Cardiac muscle cell (in vitro differentiated cells and primary cell): Measurements from ENCODE around the gene ARMC9. TPM values are rescaled to one million over a fixed set of nuclear protein-coding genes. Genes with fewer than 3 reads are reported as not detected.

ENCODE experiments used
- DNase-seq, 2 donors: peaks; one replicate each; pipeline versions ENCODE4 v3.0.0 to v3.0.0-alpha.2; 2010 to 2017; ENCODE audit warnings: low read depth in 1 of 2, low spot score in 1 of 2
- H3K27ac ChIP-seq: fragments of 200-600 bp; sonication (generic); 2 replicates; pipeline ENCODE4 v1.5.1; 2016
- H3K27me3 ChIP-seq: fragments of 200-600 bp; sonication (generic); 2 replicates; pipeline ENCODE4 v1.6.0; 2016; ENCODE audit warnings: control low read depth
- H3K36me3 ChIP-seq: fragments of 200-600 bp; sonication (generic); 2 replicates; pipeline ENCODE4 v1.5.1; 2016; ENCODE audit warnings: control low read depth
- H3K4me1 ChIP-seq: fragments of 200-600 bp; sonication (generic); 2 replicates; pipeline ENCODE4 v1.8.1; 2017; ENCODE audit warnings: low read depth, mild to moderate bottlenecking, mixed run types
- H3K4me3 ChIP-seq: fragments of 200-600 bp; sonication (generic); 2 replicates; pipeline ENCODE4 v1.5.1; 2016; ENCODE audit warnings: mild to moderate bottlenecking
- H3K9me3 ChIP-seq: fragments of 200-600 bp; sonication (generic); 2 replicates; pipeline ENCODE4 v1.5.1; 2017; ENCODE audit warnings: low read depth, mild to moderate bottlenecking, control low read depth
- CTCF ChIP-seq: IDR thresholded peaks from 2 replicates; pipeline ENCODE4 v1.5.1; 2012; ENCODE audit warnings: low read depth, mild to moderate bottlenecking, low read length
- polyA plus RNA-seq: library from polyadenylated mRNA; unstranded; fragments of >200 nt; fragmentation: Nextera tagmentation; extraction: Ambion mirVana; gene quantifications from 2 replicates; pipeline ENCODE4 v1.2.1, GENCODE V29; 2016
- total RNA-seq: library from RNA; depleted of rRNA; stranded (reverse); fragments of >200 nt; gene quantifications from 2 replicates; pipeline ENCODE4 v1.2.3, GENCODE V29; 2016

ARMC9 gene
- total and polyA plus RNA-seq, 2 experiments from 2014 or later, result 27.4 to 30.0 TPM

- no peak for DNase-seq
- H3K27ac ChIP-seq, result no peak overlapping the region
- no peak for TF ChIP-seq CTCF
- peaks cover 16% of the 10 kb centered on the region for H3K36me3 ChIP-seq
- H3K4me1 ChIP-seq, result no peaks in the 10 kb centered on the region
- H3K9me3 ChIP-seq, result no peaks in the 10 kb centered on the region
- H3K4me3 ChIP-seq, result no peak overlapping the region
- no peaks in the 10 kb centered on the region for H3K27me3 ChIP-seq
Observed at GRCh38 chr2:231213931-231214642, 15.7 kb downstream of the ARMC9 start.

GRCh38 chr2:231218366-231218765 is 19.9 kb downstream of the ARMC9 start:
- Histone ChIP-seq H3K9me3 (no peaks in the 10 kb centered on the region), H3K27me3 (no peaks in the 10 kb centered on the region), H3K27ac (no peak overlapping the region), H3K4me3 (no peak overlapping the region), H3K36me3 (peaks cover 23% of the 10 kb centered on the region), H3K4me1 (no peaks in the 10 kb centered on the region)
- no peak for TF ChIP-seq CTCF
- DNase-seq, result no peak

GRCh38 chr2:231219289-231219688 is 20.9 kb downstream of the ARMC9 start:
- no peaks in the 10 kb centered on the region for H3K9me3 ChIP-seq
- no peak overlapping the region for H3K27ac ChIP-seq
- no peak for DNase-seq
- H3K27me3 ChIP-seq, result no peaks in the 10 kb centered on the region
- H3K36me3 ChIP-seq, result peaks cover 30% of the 10 kb centered on the region
- TF ChIP-seq CTCF, result no peak
- H3K4me3 ChIP-seq, result no peak overlapping the region
- H3K4me1 ChIP-seq, result no peaks in the 10 kb centered on the region

DNA sequence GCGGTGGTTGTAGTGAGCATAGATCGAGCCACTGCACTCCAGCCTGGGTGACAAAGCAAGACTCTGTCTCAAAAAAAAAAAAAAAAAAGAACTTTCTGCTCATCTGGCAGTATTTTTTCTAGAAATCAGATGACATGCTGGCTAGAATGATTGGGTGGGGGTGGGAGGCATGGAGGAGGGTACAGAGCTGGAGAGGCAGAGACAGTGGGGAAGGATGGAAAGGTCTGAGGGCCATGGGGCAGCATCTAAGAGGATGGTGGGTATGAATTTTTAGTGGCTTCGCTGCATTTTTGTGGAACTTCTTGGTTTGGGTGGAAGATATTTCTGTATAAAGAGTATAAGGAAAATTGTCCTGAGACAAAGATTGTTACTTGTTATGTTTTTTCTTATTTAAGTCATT is 23.3 kb downstream of the ARMC9 start:
- Histone ChIP-seq H3K9me3 (no peaks in the 10 kb centered on the region), H3K27ac (no peak overlapping the region), H3K36me3 (peaks cover 22% of the 10 kb centered on the region), H3K27me3 (no peaks in the 10 kb centered on the region), H3K4me3 (no peak overlapping the region), H3K4me1 (no peaks in the 10 kb centered on the region)
- no peak for TF ChIP-seq CTCF
- DNase-seq, result no peak

DNA sequence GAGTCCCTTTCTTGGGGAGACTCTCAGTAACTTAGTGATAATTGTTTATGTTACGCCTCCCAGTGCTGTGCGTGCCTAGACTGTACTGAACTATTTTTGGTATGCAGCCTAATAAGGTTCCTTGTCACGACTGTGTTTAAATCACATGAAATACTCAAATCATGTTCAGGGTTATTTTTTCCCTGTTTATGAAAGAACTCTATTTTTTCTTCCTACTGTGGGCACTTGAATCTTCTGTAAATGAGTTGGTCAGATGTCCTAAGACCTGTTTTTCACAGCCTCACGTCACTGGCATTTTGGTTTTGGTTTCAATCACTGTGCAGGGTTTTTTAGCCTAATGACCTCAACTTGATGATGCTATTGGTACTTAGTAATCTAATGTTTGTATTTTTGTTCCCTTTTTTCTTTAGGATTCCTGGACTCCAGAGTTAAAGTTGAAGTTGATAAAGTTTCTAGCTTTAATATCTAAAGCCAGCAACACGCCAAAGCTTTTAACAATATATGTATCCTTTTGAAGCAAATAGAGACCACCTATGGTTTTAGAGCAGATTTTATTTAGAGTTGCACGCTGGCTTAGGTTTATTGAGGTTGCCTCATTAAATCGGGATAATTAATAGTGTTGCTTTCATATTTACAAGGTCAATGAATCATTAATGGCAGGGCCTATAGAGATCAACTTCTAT is 24.0 kb downstream of the ARMC9 start:
- no peak for DNase-seq
- Histone ChIP-seq H3K27ac (peak overlapping the region; percentile 34), H3K27me3 (no peaks in the 10 kb centered on the region), H3K4me3 (no peak overlapping the region), H3K9me3 (no peaks in the 10 kb centered on the region), H3K4me1 (no peaks in the 10 kb centered on the region), H3K36me3 (peaks cover 17% of the 10 kb centered on the region)
- no peak for TF ChIP-seq CTCF
